GM19438 (cell line): Measurements from ENCODE around the gene USP54.
"Not testable (repeated sequence)": the region's sequence is repeated elsewhere in the genome, so short reads cannot be mapped to it uniquely, and the experiment has no call there.

ENCODE experiments used
- ATAC-seq: cut with Tn5 transposase; IDR thresholded peaks from one replicate; pipeline ENCODE4 v1.9.1; 2021; ENCODE audit warnings: low read depth; ENCODE audit not compliant: unreplicated experiment

The USP54 gene, protein sequence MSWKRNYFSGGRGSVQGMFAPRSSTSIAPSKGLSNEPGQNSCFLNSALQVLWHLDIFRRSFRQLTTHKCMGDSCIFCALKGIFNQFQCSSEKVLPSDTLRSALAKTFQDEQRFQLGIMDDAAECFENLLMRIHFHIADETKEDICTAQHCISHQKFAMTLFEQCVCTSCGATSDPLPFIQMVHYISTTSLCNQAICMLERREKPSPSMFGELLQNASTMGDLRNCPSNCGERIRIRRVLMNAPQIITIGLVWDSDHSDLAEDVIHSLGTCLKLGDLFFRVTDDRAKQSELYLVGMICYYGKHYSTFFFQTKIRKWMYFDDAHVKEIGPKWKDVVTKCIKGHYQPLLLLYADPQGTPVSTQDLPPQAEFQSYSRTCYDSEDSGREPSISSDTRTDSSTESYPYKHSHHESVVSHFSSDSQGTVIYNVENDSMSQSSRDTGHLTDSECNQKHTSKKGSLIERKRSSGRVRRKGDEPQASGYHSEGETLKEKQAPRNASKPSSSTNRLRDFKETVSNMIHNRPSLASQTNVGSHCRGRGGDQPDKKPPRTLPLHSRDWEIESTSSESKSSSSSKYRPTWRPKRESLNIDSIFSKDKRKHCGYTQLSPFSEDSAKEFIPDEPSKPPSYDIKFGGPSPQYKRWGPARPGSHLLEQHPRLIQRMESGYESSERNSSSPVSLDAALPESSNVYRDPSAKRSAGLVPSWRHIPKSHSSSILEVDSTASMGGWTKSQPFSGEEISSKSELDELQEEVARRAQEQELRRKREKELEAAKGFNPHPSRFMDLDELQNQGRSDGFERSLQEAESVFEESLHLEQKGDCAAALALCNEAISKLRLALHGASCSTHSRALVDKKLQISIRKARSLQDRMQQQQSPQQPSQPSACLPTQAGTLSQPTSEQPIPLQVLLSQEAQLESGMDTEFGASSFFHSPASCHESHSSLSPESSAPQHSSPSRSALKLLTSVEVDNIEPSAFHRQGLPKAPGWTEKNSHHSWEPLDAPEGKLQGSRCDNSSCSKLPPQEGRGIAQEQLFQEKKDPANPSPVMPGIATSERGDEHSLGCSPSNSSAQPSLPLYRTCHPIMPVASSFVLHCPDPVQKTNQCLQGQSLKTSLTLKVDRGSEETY (N-terminal part only)

DNA sequence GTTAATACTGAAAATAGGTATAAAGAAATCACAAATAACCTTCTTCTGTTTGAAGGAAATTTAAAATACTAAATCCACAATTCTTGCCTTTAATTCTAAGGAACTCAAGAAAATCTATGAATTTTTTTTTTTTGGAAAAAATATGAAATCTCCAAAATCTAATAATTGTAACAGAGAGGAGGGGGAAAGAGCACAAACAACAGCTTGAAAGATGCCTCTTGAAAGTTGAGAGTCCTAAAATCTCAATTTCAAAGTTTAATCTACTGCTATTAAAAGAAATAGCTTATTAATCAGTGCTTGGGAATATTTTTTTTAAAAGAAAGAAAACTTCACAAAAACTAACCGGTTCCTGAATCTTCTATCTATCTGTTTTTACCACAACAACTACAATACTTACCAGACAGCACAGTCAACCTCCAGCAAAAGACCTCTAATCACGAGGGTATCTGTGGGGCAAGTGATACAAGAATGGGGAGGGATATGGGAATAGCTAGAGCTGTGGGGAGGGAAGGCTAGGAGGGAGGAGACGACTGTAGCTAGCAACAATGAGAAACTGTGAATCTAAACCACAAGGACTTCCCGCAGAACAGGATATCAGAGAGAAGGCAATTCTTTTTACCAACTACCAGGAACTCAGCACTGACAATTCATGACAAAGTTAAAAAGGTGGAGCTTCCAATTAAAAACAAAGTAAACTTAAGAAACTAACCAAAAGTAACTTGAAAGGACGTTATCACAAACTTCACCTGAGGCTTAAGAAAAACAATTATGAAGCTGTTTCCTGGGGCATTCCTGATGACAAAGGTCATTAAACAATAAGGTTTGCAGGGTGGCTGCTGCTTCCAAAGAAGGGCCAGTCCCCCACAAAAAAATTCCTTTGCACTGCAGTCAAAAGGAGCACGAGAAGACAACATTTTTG lies at the start of gene USP54:
TSS of gene USP54 (minus strand) at position 462 of the 919 bp plus-strand sequence. CDS start 15,684 bp downstream, outside the sequence.
- no peak for ATAC-seq

DNA sequence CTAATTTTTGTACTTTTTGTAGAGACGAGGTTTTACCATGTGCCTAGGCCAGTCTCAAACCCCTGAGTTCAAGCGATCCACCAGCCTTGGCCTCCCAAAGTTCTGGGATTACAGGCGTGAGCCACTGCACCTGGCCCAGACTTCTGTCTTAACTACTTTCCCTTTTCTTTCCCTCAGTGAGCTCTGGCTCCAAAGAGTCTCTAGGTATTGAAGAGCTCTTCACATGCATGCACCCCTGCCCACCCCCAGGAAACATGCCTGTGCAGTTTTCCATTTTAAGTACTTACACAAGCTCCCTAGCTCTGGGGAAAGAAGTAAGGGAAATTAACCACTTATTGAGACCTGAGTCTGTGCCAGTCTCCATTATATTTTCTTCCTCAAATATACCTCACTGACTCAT lies 48.1 kb upstream of the USP54 start:
- ATAC-seq = no peak

DNA sequence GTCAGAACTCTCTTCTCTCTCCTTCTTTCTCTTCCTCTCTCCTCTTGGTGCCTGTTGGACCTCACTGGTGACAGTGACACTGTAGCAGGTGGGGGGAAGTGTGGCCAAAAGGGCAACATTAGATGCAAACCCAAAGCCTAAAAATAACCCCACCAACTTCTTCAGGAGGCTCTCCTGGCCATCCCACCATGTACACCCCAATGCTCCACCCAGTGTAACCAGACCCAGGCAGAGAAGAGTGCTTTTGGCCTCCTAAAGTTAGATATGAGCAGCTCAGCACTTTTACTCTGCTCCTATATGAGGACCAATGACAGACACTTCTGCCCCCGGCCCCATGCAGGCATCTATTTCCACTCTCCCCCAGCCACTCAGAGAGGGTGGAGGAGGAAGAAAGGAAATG lies 44.6 kb upstream of the USP54 start:
- no peak for ATAC-seq

DNA sequence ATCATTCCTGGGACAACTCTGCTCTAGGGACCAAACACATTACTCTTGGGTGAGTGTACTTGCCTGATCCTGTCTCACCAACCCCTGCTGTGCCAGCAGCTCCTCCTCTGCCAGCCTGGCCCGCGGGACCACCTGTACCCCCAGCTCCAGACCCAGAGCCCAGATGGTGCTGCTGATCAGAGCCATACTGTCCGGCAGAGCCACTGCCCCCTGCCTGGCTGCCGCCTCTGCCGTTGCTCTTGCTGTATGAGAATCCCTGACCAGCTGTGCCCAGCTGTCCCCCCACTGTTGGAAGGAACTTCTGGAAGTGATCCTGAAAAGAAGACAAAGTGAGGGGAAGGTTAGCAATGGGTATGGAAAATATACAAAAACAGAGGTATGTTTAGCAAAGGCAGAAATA lies 43.3 kb upstream of the USP54 start:
- no peak for ATAC-seq

DNA sequence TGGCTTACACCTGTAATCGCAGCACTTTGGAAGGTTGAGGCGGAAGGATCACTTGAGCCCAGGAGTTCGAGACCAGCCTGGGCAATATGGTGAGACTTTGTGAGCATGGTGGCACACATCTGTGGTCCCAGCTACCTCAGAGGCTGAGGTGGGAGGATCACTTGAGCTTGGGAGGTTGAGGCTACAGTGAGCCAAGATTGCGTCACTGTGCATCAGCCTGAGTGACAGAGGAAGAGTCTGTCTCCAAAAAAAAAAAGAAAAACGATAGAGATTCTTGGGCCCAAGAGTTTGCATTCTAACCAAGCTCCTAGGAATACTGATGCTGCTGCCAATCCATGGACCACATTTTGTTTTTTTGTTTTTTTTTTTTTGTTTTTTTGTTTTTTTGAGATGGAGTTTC lies 38.0 kb upstream of the USP54 start:
- ATAC-seq = no peak

DNA sequence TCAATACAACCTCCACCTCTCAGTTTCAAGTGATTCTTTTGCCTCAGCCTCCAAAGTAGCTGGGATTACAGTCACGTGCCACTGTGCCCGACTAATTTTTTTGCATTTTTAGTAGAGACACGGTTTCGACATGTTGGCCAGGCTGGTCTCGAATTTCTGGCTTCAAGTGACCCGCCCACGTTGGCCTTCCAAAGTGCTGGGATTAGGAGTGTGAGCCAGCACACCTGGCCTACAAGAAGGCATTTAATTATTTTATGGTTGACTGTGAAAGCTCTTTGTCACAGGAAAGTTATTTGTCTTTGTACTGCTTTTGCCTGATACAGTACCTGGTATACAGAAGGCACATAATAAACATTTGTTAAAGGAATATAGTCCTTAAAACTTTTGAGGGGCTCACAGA lies 37.3 kb upstream of the USP54 start:
- no peak for ATAC-seq

DNA sequence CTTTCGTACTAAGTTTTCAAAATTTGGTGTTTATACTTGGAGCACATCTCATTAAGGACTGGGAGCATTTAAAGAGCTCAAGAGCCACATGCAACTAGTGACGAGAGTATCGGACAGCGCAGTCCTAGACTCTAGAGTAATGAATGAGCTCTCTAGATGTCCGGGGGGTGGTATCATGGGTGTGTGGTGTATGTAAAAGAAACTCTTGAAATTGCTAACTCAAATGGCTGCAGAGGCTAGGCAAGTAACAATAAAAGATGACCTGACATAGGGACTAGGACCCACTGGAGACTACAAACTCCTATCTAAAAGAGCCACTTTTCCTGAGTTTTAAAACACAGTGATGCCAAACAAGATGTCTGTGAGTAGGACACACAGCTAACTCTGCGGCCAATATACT lies 36.2 kb upstream of the USP54 start:
- ATAC-seq = no peak

DNA sequence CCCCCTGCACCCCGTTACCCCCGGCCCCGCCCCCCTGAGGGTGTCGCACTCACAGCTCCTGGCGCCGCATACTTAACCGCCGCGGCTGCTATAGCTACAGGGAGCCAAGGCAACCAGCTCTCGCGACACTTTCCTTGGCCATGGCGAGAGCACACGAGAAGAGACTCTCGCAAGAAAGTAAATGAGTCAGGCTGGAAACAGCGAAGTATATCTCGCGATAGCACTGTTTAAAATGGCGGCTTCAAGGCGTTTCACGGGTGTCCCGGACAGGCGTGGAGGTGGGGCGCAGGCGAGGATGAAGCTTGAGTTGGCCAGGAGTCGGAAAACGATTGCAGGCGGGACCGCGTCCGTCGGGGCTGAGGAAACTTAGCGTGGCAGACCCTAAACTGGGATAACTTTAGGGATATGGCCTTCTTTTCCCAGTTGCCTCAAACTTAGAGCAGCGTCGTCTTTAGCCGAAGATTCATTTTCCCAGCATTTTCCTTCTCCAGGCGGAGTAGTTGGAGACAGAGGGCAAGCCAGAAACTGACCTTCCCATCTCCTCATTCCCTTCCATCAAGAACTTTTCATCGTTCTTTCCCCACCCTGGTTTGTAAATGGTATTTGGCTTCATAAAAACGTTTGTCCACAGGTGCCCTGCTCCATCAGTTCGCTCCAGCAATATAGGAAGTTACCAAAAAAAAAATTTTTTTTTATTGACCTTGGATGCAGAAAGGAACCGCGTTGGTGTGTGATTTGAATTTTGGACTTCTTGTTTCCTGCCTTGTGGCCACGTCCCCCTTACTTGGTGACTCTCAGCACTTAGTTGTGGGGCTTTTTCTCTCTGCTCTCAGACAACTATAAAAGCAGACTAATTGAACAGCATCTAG lies 35.0 kb upstream of the USP54 start:
- ATAC-seq = peak; percentile 96

DNA sequence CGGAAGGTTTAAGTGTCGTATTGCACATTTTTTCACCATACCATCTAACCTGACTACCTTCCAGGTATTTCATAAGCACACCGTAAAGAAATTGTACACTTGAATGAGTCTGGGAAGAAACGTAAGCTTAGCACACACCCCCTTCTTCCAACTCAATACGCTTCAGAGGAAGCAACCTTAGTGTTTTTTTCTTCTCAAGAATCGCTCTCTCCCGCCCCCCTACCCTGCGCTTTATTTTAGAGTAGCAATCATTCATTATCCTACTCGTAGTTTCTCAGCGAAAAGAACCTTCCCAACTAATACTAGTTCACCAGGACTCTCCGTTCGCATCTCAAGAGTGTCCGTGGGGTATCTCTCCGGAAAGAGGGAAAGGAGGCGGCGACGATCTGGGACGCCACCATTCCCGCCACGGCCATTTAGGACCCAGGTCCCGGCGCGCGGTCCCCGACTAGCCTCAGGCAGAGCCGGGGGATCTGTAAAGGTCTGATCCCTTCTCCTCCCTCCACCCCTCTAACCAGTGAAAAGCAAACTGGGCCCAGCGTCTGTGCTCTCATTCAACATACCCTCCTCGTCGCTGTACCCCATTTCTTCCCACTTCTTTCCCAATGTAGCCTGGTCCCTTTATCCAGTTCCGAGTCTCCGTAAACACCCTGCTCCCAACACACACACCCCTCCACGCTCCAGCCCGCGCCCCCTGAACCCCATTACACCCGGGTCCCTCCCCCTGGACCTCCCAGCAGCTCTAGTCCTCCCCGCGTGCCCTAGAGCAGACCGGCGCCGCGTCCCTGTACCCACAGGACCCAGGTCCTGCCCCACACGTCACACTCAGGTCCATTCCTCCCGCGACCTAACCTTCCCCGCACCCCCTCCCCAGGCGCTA lies 34.1 kb upstream of the USP54 start:
- ATAC-seq = peak; percentile 28

DNA sequence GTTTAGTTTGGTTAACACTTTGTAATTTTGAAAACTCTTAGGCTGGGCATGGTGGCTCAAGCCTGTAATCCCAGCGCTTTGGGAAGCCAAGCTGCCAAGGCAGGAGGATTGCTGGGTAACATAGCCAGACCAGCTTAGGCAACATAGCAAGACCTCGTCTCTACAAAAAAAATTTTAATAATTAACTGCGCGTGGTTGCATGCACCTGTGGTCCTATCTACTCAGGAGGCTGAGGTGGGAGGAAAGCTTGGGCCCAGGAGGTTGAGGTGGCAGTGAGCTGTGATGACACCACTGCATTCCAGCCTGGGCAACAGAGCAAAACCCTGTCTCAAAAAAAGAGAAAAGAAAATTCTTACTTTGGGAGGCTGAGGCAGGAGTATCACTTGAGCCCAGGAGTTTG lies 31.9 kb upstream of the USP54 start:
- no peak for ATAC-seq

DNA sequence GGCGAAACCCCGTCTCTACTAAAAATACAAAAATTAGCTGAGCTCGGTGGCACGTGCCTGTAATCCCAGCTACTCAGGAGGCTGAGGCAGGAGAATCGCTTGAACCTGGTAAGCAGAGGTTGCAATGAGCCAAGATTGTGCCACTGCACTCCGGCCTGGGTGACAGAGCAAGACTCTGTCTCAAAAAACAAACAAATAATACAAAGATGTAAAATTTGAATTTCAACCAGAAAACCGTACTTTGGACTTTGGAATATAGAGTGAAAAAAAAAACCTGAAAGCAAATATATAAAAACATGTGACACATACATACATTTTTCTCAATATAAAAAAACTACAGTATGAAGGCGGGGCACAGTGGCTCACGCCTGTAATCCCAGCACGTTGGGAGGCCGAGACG lies 29.8 kb upstream of the USP54 start:
- not testable (repeated sequence) for ATAC-seq

DNA sequence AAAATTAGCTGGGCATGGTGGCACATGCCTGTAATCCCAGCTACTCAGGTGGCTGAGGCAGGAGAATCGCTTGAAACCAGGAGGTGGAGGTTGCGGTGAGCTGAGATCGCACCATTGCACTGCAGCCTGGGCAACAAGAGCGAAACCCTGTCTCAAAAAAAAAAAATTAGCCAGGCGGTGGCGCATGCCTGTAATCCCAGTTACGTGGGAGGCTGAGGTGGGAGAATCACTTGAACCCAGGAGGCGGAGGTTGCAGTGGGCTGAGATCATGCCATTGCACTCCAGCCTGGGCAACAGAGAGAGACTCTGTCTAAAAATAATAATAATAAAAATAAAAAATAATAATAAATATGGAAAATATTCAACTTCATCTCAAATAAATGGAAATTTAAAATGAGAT lies 26.0 kb upstream of the USP54 start:
- not testable (repeated sequence) for ATAC-seq

DNA sequence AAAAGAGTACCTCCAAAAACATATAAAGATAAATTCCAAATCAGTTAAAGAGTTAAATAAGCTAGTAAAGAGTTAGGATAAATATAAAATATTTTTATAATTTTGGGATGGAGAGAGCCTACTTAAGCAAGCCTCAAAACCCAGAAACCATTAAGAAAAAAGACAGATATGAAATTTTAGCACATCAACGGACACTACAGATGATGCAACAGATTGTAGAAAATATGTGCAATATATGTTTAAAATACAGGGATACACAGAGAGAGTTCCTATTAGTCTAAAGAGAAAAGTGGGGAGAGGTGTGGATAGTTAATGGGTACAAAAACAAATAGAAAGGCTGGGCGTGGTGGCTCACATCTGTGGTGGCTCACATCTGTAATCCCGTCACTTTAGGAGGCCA lies 23.6 kb upstream of the USP54 start:
- no peak for ATAC-seq

DNA sequence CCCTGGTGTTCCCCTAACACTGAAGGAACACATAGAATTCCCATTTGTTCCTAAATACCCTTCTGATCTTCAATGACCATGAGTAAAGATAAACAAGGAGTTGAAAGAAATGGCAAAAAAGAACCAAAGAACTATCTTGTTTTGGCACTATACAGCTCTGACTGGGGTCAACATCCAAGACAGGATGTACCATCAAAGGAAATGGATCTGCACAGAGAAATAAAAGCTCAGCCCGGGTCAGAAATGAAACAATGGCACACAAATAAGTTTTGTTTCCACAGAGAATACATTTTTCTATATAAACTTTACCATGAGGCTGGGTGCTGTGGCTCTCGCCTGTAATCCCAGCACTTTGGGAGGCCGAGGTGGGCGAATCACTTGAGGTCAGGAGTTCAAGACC lies 18.0 kb upstream of the USP54 start:
- no peak for ATAC-seq

DNA sequence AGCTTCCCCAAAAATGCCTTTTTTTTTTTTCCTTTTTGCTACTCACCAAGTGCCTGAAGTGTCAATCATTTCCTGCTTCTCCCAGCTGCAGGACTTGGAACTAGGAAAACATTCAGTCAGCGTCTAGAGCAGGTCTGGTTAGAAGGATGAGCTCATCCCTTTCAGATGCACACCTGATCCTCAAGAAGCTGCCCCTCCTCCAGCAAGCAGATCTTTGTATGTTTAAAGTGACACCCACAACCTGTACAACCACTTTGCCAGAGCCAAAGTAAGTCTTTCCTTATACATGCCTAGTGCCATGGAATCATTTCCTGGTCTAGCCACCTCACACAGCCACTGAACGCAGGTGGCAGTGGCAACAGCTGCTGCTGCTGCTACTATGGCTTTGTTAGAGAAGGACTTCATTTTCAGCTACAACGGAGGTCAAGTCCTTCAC lies 10.4 kb upstream of the USP54 start:
- ATAC-seq = no peak

DNA sequence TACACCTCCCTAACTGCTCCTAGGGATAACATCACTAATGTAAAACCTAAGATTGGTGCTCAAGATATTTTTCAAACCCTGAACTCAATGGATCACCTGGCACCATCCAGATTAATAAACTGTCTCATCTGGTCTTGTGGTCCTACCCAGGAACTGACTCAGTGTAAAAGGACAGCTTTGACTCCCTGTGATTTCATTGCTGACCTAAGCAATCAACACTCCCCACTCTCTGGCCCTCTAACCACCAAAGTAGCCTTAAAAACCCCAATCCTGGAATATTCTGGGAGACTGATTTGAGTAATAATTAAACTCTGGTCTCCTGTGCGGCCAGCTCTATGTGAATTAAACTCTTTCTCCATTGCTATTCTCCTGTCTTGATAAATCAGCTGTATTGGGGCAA lies 6.2 kb upstream of the USP54 start:
- no peak for ATAC-seq

DNA sequence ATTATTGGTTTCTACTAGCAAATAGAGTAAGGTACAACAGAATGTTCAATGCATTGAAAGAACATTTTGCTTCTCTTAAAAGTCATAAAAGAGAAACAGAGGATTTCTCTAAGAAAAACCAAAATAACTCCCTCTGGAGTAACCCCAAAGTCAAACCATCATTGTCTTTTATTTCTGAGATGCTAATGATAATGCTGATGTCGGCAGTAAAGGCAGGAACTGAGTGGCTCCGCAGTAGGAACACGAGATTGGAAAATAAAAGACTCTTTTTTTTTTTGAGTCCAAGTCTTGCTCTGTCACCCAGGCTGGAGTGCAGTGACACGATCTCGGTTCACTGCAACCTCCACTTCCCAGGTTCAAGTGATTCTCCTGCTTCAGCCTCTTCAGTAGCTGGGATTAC lies 2.7 kb upstream of the USP54 start:
- ATAC-seq = no peak

DNA sequence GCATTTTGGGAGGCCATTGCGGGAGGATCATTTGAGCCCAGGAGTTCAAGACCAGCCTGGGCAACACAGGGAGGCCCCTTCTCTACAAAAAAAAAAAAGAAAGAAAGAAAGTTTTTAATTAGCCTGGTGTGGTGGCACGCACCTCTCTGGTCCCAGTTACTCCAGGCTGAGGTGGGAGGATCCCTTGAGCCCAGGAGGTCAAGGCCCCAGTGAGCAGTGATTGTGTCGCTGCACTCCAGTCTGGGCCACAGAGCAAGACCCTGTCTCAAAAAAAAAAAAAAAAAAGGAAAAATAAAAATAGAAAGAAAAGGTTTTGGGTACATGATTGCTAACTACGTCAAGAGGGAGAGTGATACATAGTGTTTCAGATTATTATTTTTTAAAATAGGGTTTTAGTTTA lies 2.0 kb upstream of the USP54 start:
- no peak for ATAC-seq
